Measurements from ENCODE around the gene NCAPH2.

DNA sequence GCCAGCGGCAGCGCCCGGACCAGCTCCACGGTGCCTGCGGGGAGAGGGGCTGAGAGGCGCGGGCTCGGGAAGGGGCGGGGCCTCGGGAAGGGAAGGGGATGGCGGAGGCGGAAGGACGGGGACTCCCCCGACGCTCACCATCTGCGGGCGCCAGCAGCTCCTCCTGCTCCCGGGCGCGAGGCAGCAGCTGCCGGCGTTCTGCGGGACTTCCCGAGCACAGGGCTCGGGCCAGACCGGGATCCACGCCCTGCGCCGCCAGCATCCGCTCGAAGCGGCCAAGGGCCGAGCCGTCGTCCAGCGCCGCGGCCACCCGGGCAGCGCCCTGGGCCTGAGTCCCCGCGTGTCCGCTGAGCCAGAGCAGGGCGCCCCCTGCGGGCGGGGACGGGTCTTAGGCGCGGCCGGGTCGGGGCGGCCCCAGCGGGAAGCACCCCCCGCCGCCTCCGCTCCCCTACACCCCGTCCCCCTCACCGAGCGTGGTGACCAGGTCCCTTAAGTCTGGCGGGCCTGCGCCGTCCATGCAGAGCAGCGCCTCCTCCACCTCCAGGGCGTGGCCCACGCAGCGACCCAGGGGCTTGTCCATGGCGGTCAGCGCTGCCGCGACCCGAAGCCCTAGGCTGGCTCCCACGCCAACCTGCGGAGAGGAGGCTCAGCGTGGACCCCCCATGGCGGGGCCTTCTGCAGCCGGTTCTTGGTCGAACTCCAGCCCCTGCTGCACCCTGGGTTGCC lies 18.2 kb downstream of the NCAPH2 start:
- TF ChIP-seq, protein P1, sequence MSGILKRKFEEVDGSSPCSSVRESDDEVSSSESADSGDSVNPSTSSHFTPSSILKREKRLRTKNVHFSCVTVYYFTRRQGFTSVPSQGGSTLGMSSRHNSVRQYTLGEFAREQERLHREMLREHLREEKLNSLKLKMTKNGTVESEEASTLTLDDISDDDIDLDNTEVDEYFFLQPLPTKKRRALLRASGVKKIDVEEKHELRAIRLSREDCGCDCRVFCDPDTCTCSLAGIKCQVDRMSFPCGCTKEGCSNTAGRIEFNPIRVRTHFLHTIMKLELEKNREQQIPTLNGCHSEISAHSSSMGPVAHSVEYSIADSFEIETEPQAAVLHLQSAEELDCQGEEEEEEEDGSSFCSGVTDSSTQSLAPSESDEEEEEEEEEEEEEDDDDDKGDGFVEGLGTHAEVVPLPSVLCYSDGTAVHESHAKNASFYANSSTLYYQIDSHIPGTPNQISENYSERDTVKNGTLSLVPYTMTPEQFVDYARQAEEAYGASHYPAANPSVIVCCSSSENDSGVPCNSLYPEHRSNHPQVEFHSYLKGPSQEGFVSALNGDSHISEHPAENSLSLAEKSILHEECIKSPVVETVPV (CRISPR knock-in tag; IDR thresholded peaks at IDR 0.05) = no peak
- no peak for TF ChIP-seq ZFP30 (CRISPR knock-in tag; IDR thresholded peaks at IDR 0.05)
- no peak for TF ChIP-seq RARB (CRISPR knock-in tag; IDR thresholded peaks at IDR 0.05)
- TF ChIP-seq ZNF70 (CRISPR knock-in tag; IDR thresholded peaks at IDR 0.05) = no peak
- TF ChIP-seq ZC3H10 (CRISPR knock-in tag; IDR thresholded peaks at IDR 0.05) = no peak
- no peak for TF ChIP-seq PATZ1 (CRISPR knock-in tag; IDR thresholded peaks at IDR 0.05; ENCODE audit: borderline replicate concordance)
- TF ChIP-seq TSHZ2 (CRISPR knock-in tag; IDR thresholded peaks at IDR 0.05) = no peak
- no peak for TF ChIP-seq ZNF565 (CRISPR knock-in tag; conservative IDR thresholded peaks at IDR 0.05; ENCODE audit: low read depth)

All from SK-N-SH treated with all-trans-retinoic acid at 6 μM for 48 hours (cell line).